Endodermal cell (in vitro differentiated cells): ENCODE results near the gene ST3GAL4. TPM values are rescaled to one million over a fixed set of nuclear protein-coding genes. Genes with fewer than 3 reads are reported as not detected.

ENCODE experiments used
- DNase-seq: peaks from one replicate; pipeline ENCODE4 v3.0.0-alpha.2; 2017
- H3K27ac ChIP-seq: 2 replicates; pipeline ENCODE4 v1.5.1; 2013; ENCODE audit warnings: mild to moderate bottlenecking, low read depth, low read length, moderate library complexity
- H3K27me3 ChIP-seq: 2 replicates; pipeline ENCODE4 v1.6.1; 2013; ENCODE audit warnings: mild to moderate bottlenecking, low read length, moderate library complexity; ENCODE audit not compliant: insufficient read depth, control insufficient read depth, poor library complexity, severe bottlenecking
- H3K36me3 ChIP-seq: 2 replicates; pipeline ENCODE4 v1.7.0; 2013; ENCODE audit warnings: mild to moderate bottlenecking, low read length, moderate library complexity; ENCODE audit not compliant: control insufficient read depth, insufficient read depth
- H3K4me1 ChIP-seq: one replicate; pipeline ENCODE4 v1.7.0; 2013; ENCODE audit warnings: low read length; ENCODE audit not compliant: control insufficient read depth, insufficient read depth
- H3K4me3 ChIP-seq: 2 replicates; pipeline ENCODE4 v1.5.1; 2013; ENCODE audit warnings: mild to moderate bottlenecking, low read length, moderate library complexity
- H3K9ac ChIP-seq: 2 replicates; pipeline ENCODE4 v1.6.1; 2013; ENCODE audit warnings: mild to moderate bottlenecking, low read length, moderate library complexity; ENCODE audit not compliant: poor library complexity, severe bottlenecking; ENCODE audit errors: extremely low read depth
- H3K9me3 ChIP-seq: 2 replicates; pipeline ENCODE4 v1.6.1; 2013; ENCODE audit warnings: mild to moderate bottlenecking, low read length, moderate library complexity; ENCODE audit not compliant: control insufficient read depth
- H3K27ac Mint-ChIP-seq: 2 replicates; pipeline ENCODE4 v1.8.0; 2020; ENCODE audit warnings: mixed read lengths
- H3K27me3 Mint-ChIP-seq: 2 replicates; pipeline ENCODE4 v1.8.0; 2021; ENCODE audit warnings: mild to moderate bottlenecking, mixed read lengths; ENCODE audit not compliant: insufficient read depth
- H3K36me3 Mint-ChIP-seq: 2 replicates; pipeline ENCODE4 v1.8.0; 2020; ENCODE audit warnings: low read depth, mixed read lengths
- H3K4me1 Mint-ChIP-seq: 2 replicates; pipeline ENCODE4 v1.8.0; 2020; ENCODE audit warnings: mixed read lengths
- H3K4me3 Mint-ChIP-seq: 2 replicates; pipeline ENCODE4 v1.8.0; 2020; ENCODE audit warnings: mild to moderate bottlenecking, moderate library complexity, mixed read lengths
- H3K9me3 Mint-ChIP-seq: 2 replicates; pipeline ENCODE4 v1.8.0; 2020; ENCODE audit warnings: mild to moderate bottlenecking, mixed read lengths
- CTCF ChIP-seq: fragments of 200-600 bp; sonication (generic); conservative IDR thresholded peaks from 2 replicates; pipeline ENCODE4 v1.5.0; 2021; ENCODE audit warnings: antibody characterized with exemption, mild to moderate bottlenecking
- WGBS, 2 experiments: methylation state at CpG; one replicate each; pipeline versions ENCODE4 v1.1.5 to v1.1.7; 2013; ENCODE audit warnings: missing lambda C conversion rate in 2 of 2, mixed read lengths in 1 of 2; ENCODE audit not compliant: insufficient coverage in 1 of 2, insufficient read length in 1 of 2; 5-methylcytosine and 5-hydroxymethylcytosine counted together
- total RNA-seq, 2 donors: library from RNA; stranded (reverse); fragmentation: NEBNext Ultra II Directional in 1 of 2; extraction: Animal tissue kit (Norgen Biotek cat#: 25700) in 1 of 2; gene quantifications; 2 replicates in 1 of 2; 3 replicates in 1 of 2; pipeline ENCODE4 v1.2.1, GENCODE V29; 2021

ST3GAL4 gene
- total RNA-seq, 2 donors from 2014 or later = 16.5 to 21.5 TPM

- Histone ChIP-seq H3K36me3 (peaks cover 8% of the 10 kb centered on the region), H3K27me3 (no peaks in the 10 kb centered on the region), H3K4me3 (no peak overlapping the region), H3K4me1 (peaks cover 4% of the 10 kb centered on the region), H3K9me3 (no peaks in the 10 kb centered on the region), H3K27ac (no peak overlapping the region), H3K9ac (no peak overlapping the region)
- H3K4me1 Mint-ChIP-seq = peaks cover 10% of the 10 kb centered on the region
- DNase-seq = peak; percentile 10
- H3K36me3 Mint-ChIP-seq = peaks cover 28% of the 10 kb centered on the region
- no peak overlapping the region for H3K27ac Mint-ChIP-seq
- H3K9me3 Mint-ChIP-seq = no peaks in the 10 kb centered on the region
- no peak for TF ChIP-seq CTCF
- H3K27me3 Mint-ChIP-seq = no peaks in the 10 kb centered on the region
- 87 to 100% methylated on average over 3 to 5 of the region's 5 CpGs for WGBS, 2 experiments
- no peak overlapping the region for H3K4me3 Mint-ChIP-seq
These were observed 41.7 kb upstream of the ST3GAL4 start for GRCh38 chr11:126313826-126314225.

GRCh38 chr11:126317432-126317755, 38.1 kb upstream of the ST3GAL4 start:
- no peaks in the 10 kb centered on the region for H3K9me3 ChIP-seq
- Mint-ChIP-seq H3K27me3 (no peaks in the 10 kb centered on the region), H3K4me1 (peaks cover 10% of the 10 kb centered on the region), H3K4me3 (no peak overlapping the region), H3K27ac (no peak overlapping the region), H3K9me3 (no peaks in the 10 kb centered on the region), H3K36me3 (peaks cover 25% of the 10 kb centered on the region)
- H3K4me3 ChIP-seq = no peak overlapping the region
- DNase-seq = no peak
- TF ChIP-seq CTCF = no peak
- no peak overlapping the region for H3K9ac ChIP-seq
- WGBS, 2 experiments = 78 to 92% methylated on average over 1 of the region's 1 CpG
- no peaks in the 10 kb centered on the region for H3K27me3 ChIP-seq
- no peak overlapping the region for H3K27ac ChIP-seq
- peaks cover 8% of the 10 kb centered on the region for H3K36me3 ChIP-seq
- H3K4me1 ChIP-seq = peaks cover 4% of the 10 kb centered on the region

- no peak for DNase-seq
- no peaks in the 10 kb centered on the region for H3K27me3 ChIP-seq
- H3K9me3 ChIP-seq = no peaks in the 10 kb centered on the region
- H3K27me3 Mint-ChIP-seq = no peaks in the 10 kb centered on the region
- peaks cover 3% of the 10 kb centered on the region for H3K4me1 ChIP-seq
- peaks cover 6% of the 10 kb centered on the region for H3K4me1 Mint-ChIP-seq
- no peaks in the 10 kb centered on the region for H3K9me3 Mint-ChIP-seq
- TF ChIP-seq CTCF = no peak
- 93 to 94% methylated on average over 2 to 14 of the region's 14 CpGs for WGBS, 2 experiments
- H3K36me3 Mint-ChIP-seq = peaks cover 25% of the 10 kb centered on the region
- H3K27ac Mint-ChIP-seq = no peak overlapping the region
- H3K9ac ChIP-seq = no peak overlapping the region
- no peak overlapping the region for H3K4me3 Mint-ChIP-seq
- peaks cover 8% of the 10 kb centered on the region for H3K36me3 ChIP-seq
- H3K27ac ChIP-seq = peak overlapping the region; percentile 38
- no peak overlapping the region for H3K4me3 ChIP-seq
These were observed 37.5 kb upstream of the ST3GAL4 start for GRCh38 chr11:126317756-126318573.
